VCaP (cell line): Measurements from ENCODE around the gene CFAP61.
"Not testable (repeated sequence)": the region's sequence is repeated elsewhere in the genome, so short reads cannot be mapped to it uniquely, and the experiment has no call there.

Experiments
- H3K27ac ChIP-seq: fragments of 450-650 bp; 2 replicates; pipeline ENCODE4 v1.5.1; 2017
- CTCF ChIP-seq: fragments of 450-650 bp; conservative IDR thresholded peaks from 2 replicates; pipeline ENCODE4 v1.5.1; 2017; ENCODE audit warnings: mild to moderate bottlenecking, moderate library complexity

The CFAP61 gene

GRCh38 chr20:20094410-20094809 lies 42.1 kb downstream of the CFAP61 start:
- no peak overlapping the region for H3K27ac ChIP-seq
- no peak for TF ChIP-seq CTCF

- TF ChIP-seq CTCF = no peak
- no peak overlapping the region for H3K27ac ChIP-seq
These were observed 43.0 kb downstream of the CFAP61 start for GRCh38 chr20:20095114-20095872.

- H3K27ac ChIP-seq = no peak overlapping the region
- no peak for TF ChIP-seq CTCF
These were observed 44.1 kb downstream of the CFAP61 start for GRCh38 chr20:20096421-20096820.

- no peak overlapping the region for H3K27ac ChIP-seq
- TF ChIP-seq CTCF = no peak
These were observed 48.5 kb downstream of the CFAP61 start for GRCh38 chr20:20100881-20101280.

GRCh38 chr20:20102163-20102562 lies 49.8 kb downstream of the CFAP61 start:
- TF ChIP-seq CTCF = no peak

GRCh38 chr20:20102716-20103258 lies 50.5 kb downstream of the CFAP61 start:
- TF ChIP-seq CTCF = 0 out of 2 replicates have a peak, but pooled peaks have one; percentile 11
- H3K27ac ChIP-seq = no peak overlapping the region

More at GRCh38 chr20:20102163-20102562, 49.8 kb downstream of the CFAP61 start:
- no peak overlapping the region for H3K27ac ChIP-seq

GRCh38 chr20:20103486-20103885 lies 51.2 kb downstream of the CFAP61 start:
- TF ChIP-seq CTCF = no peak
- H3K27ac ChIP-seq = no peak overlapping the region

GRCh38 chr20:20123187-20123586 lies 70.9 kb downstream of the CFAP61 start:
- H3K27ac ChIP-seq = not testable (repeated sequence)
